Testis (tissue), 3 donors: ENCODE data around the gene SLC17A9. TPM values are rescaled to one million over a fixed set of nuclear protein-coding genes. Genes with fewer than 3 reads are reported as not detected.

Source experiments
- DNase-seq: peaks from one replicate; pipeline ENCODE4 v3.0.0-alpha.2; 2019
- H3K27ac ChIP-seq, 2 donors: fragments of 200-600 bp; sonication (generic); one replicate each; pipeline ENCODE4 v1.5.1; 2019
- H3K27me3 ChIP-seq: fragments of 200-600 bp; sonication (generic); one replicate; pipeline ENCODE4 v1.5.1; 2019
- H3K36me3 ChIP-seq: fragments of 200-600 bp; sonication (generic); one replicate; pipeline ENCODE4 v1.5.1; 2017; ENCODE audit warnings: low read depth; ENCODE audit errors: missing control alignments
- H3K4me1 ChIP-seq: fragments of 200-600 bp; sonication (generic); one replicate; pipeline ENCODE4 v1.5.1; 2019
- H3K4me3 ChIP-seq, 2 donors: fragments of 200-600 bp; sonication (generic); one replicate each; pipeline ENCODE4 v1.5.1; 2017 to 2019
- H3K9me3 ChIP-seq: fragments of 200-600 bp; sonication (generic); one replicate; pipeline ENCODE4 v1.5.1; 2017
- POLR2A ChIP-seq: fragments of 450-650 bp; IDR thresholded peaks from one replicate; pipeline ENCODE4 v1.6.1; 2017; ENCODE audit warnings: antibody characterized with exemption, mild to moderate bottlenecking, moderate library complexity
- whole genome bisulfite sequencing, 2 donors: methylation state at CpG; one replicate each; pipeline ENCODE4 v1.1.5; 2018; 5-methylcytosine and 5-hydroxymethylcytosine counted together
- intact Hi-C: fragments of 100-400 bp; cut with DNase I; formaldehyde crosslinking; loops from one replicate; pipeline ENCODE4 v1.15.1; 2023; ENCODE audit warnings: low total_unique reads
- polyA plus RNA-seq: library from polyadenylated mRNA; stranded (reverse); fragments of 350-450 nt; fragmentation: Illumina TruSeq; extraction: RNeasy Lipid Tissue Mini Kit (QIAGEN cat#74804); gene quantifications from one replicate; pipeline ENCODE4 v1.2.3, GENCODE V29; 2014; ENCODE audit warnings: low read depth, low replicate concordance; ENCODE audit not compliant: insufficient read depth
- total RNA-seq, 2 donors: library from RNA; depleted of rRNA; stranded (reverse); fragments of >200 nt; gene quantifications; one replicate each; pipeline ENCODE4 v1.2.3, GENCODE V29; 2016
- TF ChIP-seq, protein P1 (sequence below), 3 experiments: fragments of 450-650 bp in 2 of 3; fragments of 200-600 bp in 1 of 3; sonication (generic) in 1 of 3; IDR thresholded peaks; one replicate each; pipeline ENCODE4 v1.5.1; 2016 to 2019; ENCODE audit warnings: antibody characterized with exemption in 3 of 3, mild to moderate bottlenecking in 2 of 3, moderate library complexity in 1 of 3

SLC17A9 gene
- total and polyA plus RNA-seq, 3 donors from 2014 or later = 2.1 to 3.2 (median 2.9) TPM

- no peak overlapping the region for H3K27ac ChIP-seq
- H3K4me3 ChIP-seq = no peak overlapping the region
- intact Hi-C loops = no loop called here
- WGBS, 2 donors = 72 to 79% methylated on average over 12 of the region's 12 CpGs
- DNase-seq = no peak
- H3K27me3 ChIP-seq = no peaks in the 10 kb centered on the region
- H3K9me3 ChIP-seq = no peaks in the 10 kb centered on the region
- peaks cover 26% of the 10 kb centered on the region for H3K4me1 ChIP-seq
- TF ChIP-seq, protein P1, sequence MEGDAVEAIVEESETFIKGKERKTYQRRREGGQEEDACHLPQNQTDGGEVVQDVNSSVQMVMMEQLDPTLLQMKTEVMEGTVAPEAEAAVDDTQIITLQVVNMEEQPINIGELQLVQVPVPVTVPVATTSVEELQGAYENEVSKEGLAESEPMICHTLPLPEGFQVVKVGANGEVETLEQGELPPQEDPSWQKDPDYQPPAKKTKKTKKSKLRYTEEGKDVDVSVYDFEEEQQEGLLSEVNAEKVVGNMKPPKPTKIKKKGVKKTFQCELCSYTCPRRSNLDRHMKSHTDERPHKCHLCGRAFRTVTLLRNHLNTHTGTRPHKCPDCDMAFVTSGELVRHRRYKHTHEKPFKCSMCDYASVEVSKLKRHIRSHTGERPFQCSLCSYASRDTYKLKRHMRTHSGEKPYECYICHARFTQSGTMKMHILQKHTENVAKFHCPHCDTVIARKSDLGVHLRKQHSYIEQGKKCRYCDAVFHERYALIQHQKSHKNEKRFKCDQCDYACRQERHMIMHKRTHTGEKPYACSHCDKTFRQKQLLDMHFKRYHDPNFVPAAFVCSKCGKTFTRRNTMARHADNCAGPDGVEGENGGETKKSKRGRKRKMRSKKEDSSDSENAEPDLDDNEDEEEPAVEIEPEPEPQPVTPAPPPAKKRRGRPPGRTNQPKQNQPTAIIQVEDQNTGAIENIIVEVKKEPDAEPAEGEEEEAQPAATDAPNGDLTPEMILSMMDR (IDR thresholded peaks at IDR 0.05) = no peak
- no peak for TF ChIP-seq POLR2A
- H3K36me3 ChIP-seq = no peaks in the 10 kb centered on the region
Measured at GRCh38 chr20:62935204-62935967, 17.1 kb upstream of the SLC17A9 start.

DNA sequence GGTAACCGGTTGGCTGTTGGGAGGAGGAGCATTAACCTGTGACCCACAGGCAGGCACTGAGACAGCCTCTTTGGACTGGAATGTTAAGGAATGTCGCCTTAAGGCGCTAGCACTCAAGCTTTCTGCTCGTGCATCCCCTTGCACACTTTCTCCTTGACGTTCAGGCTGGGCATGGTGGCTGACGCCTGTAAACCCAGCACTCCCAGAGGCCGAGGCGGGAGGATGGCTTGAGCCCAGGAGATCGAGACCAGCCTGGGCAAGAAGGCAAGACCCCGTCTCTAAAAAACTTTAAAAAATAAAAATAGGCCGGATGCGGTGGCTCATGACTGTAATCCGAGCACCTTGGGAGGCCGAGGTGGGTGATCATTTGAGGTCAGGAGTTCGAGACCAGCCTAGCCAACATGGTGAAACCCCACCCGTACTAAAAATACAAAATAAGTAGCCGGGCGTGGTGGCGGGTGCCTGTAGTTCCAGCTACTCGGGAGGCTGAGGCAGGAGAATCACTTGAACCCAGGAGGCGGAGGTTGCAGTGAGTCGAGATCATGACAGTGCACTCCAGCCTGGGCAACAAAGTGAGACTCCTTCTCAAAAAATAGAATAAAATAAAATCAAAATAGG, 16.4 kb upstream of the SLC17A9 start:
- no peak overlapping the region for H3K27ac ChIP-seq
- H3K27me3 ChIP-seq = no peaks in the 10 kb centered on the region
- 65 to 76% methylated on average over 19 to 22 of the region's 22 CpGs for WGBS, 2 donors
- DNase-seq = no peak
- H3K4me3 ChIP-seq = peak overlapping the region in 1 of 2 donors; percentile 94
- intact Hi-C loops = no loop called here
- H3K36me3 ChIP-seq = no peaks in the 10 kb centered on the region
- H3K4me1 ChIP-seq = peaks cover 29% of the 10 kb centered on the region
- no peaks in the 10 kb centered on the region for H3K9me3 ChIP-seq
- no peak for TF ChIP-seq POLR2A
- TF ChIP-seq, protein P1 (IDR thresholded peaks at IDR 0.05) = no peak

- no peaks in the 10 kb centered on the region for H3K36me3 ChIP-seq
- peak overlapping the region; percentile 94 to 95 for H3K4me3 ChIP-seq
- intact Hi-C loops = no loop called here
- no peaks in the 10 kb centered on the region for H3K9me3 ChIP-seq
- 0 to 1% methylated on average over 9 to 85 of the region's 92 CpGs for WGBS, 2 donors
- no peaks in the 10 kb centered on the region for H3K27me3 ChIP-seq
- TF ChIP-seq, protein P1 (IDR thresholded peaks at IDR 0.05) = peak in 1 of 3 experiments; percentile 22
- TF ChIP-seq POLR2A = no peak
- DNase-seq = peak; percentile 97
- H3K27ac ChIP-seq = peak overlapping the region; percentile 92 to 94
- peaks cover 30% of the 10 kb centered on the region for H3K4me1 ChIP-seq
Measured at GRCh38 chr20:62937268-62938104, 15.0 kb upstream of the SLC17A9 start.

DNA sequence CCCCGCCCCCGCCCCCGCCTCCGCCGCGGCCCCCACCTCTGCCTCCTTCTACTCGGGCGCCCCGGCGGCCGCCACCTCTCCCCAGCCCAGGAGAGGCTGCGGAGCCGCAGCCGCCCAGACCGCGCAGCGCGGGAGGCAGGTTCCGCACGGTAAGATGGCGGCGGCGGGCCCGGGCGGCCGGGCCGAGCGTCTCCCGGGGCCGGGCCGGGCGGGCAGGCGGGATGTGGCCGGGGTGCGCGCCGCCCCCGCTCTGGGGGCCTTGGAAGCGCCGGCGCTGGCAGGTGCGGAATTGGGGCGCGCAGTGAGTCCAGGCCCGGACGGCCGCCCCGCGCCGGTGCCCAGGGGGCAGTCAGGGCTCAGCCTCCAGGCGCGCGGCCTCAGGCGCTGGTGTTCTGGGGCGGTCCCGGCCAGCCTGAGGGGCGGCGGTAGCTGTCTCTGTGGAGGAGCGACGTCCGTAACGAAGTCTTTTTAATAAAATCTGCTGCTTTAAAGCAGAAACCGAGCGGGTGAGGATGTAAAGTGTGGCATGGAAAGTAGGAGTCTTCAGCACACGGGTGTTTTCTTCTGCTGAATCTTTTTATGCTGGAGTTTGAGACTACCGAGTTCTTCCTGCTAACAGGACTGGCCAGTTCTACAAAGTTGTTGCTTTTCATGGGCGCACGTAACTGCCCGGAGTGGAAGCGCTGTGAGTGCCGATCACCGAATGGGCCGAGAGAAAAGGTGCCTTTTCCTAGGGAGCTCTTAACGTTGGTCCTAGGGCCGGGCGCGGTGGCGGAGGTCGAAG, 14.2 kb upstream of the SLC17A9 start, which contains the start of gene GID8:
TSS of gene GID8 (plus strand) at position 43 of the 784 bp plus-strand sequence. CDS start 3,356 bp downstream, outside the sequence.
- intact Hi-C loops = no loop called here
- TF ChIP-seq POLR2A = no peak
- TF ChIP-seq, protein P1 (IDR thresholded peaks at IDR 0.05) = no peak
- peak; percentile 46 for DNase-seq
- 0% methylated on average over 18 to 64 of the region's 79 CpGs for WGBS, 2 donors
- no peaks in the 10 kb centered on the region for H3K27me3 ChIP-seq
- peak within 1 kb of the TSS; percentile 92 to 94 for H3K27ac ChIP-seq
- peak within 1 kb of the TSS; percentile 94 to 95 for H3K4me3 ChIP-seq
- no peaks in the 10 kb centered on the region for H3K9me3 ChIP-seq
- peaks cover 30% of the 10 kb centered on the region for H3K4me1 ChIP-seq
- H3K36me3 ChIP-seq = no peaks in the 10 kb centered on the region
